Astrocyte (in vitro differentiated cells and primary cell): ENCODE data around the gene ZBTB7C. TPM values are rescaled to one million over a fixed set of nuclear protein-coding genes. Genes with fewer than 3 reads are reported as not detected.

Source experiments
- DNase-seq: peaks from one replicate; pipeline ENCODE4 v3.0.0-alpha.2; 2010; ENCODE audit warnings: low read depth
- FAIRE-seq: peaks from 2 replicates; lab custom pipeline; 2011; peaks lifted over from hg19 to GRCh38; lab: Jason Lieb, UNC
- H2AFZ ChIP-seq: 2 replicates; pipeline ENCODE4 v1.6.0; 2012; ENCODE audit warnings: low read depth, low read length, inconsistent platforms
- H3K27ac ChIP-seq: 2 replicates; pipeline ENCODE4 v1.5.1; 2011; ENCODE audit warnings: low read depth, low read length, inconsistent platforms
- H3K27me3 ChIP-seq: 2 replicates; pipeline ENCODE4 v1.6.0; 2011; ENCODE audit warnings: low read length, inconsistent platforms; ENCODE audit not compliant: insufficient read depth
- H3K36me3 ChIP-seq: 2 replicates; pipeline ENCODE4 v1.5.1; 2011; ENCODE audit warnings: low read length, inconsistent platforms; ENCODE audit not compliant: insufficient read depth
- H3K4me1 ChIP-seq: 2 replicates; pipeline ENCODE4 v1.5.1; 2011; ENCODE audit warnings: low read length, inconsistent platforms; ENCODE audit not compliant: insufficient read depth
- H3K4me2 ChIP-seq: 2 replicates; pipeline ENCODE4 v1.6.0; 2012; ENCODE audit warnings: low read length, inconsistent platforms
- H3K4me3 ChIP-seq: 2 replicates; pipeline ENCODE4 v1.5.1; 2011; ENCODE audit warnings: low read depth, mild to moderate bottlenecking, low read length, inconsistent platforms; ENCODE audit not compliant: insufficient read depth
- H3K79me2 ChIP-seq: 2 replicates; pipeline ENCODE4 v1.6.0; 2012; ENCODE audit warnings: mild to moderate bottlenecking, low read length, inconsistent platforms; ENCODE audit not compliant: insufficient read depth
- H3K9ac ChIP-seq: 2 replicates; pipeline ENCODE4 v1.6.0; 2012; ENCODE audit warnings: mild to moderate bottlenecking, low read length, inconsistent platforms
- H3K9me3 ChIP-seq: 2 replicates; pipeline ENCODE4 v1.5.1; 2012; ENCODE audit warnings: low read depth, mild to moderate bottlenecking, low read length, inconsistent platforms; ENCODE audit not compliant: insufficient read depth
- H4K20me1 ChIP-seq: 2 replicates; pipeline ENCODE4 v1.6.0; 2012; ENCODE audit warnings: low read length, inconsistent platforms; ENCODE audit not compliant: insufficient read depth
- H3K27ac Mint-ChIP-seq: one replicate; pipeline ENCODE4 v1.8.0; 2021; ENCODE audit warnings: mild to moderate bottlenecking, mixed read lengths; ENCODE audit not compliant: unreplicated experiment
- H3K27me3 Mint-ChIP-seq: one replicate; pipeline ENCODE4 v1.8.0; 2021; ENCODE audit warnings: low read depth, mixed read lengths; ENCODE audit not compliant: unreplicated experiment
- H3K36me3 Mint-ChIP-seq: one replicate; pipeline ENCODE4 v1.8.0; 2021; ENCODE audit warnings: low read depth, mixed read lengths; ENCODE audit not compliant: unreplicated experiment
- H3K4me1 Mint-ChIP-seq: one replicate; pipeline ENCODE4 v1.8.0; 2021; ENCODE audit warnings: low read depth, mixed read lengths; ENCODE audit not compliant: unreplicated experiment
- H3K4me3 Mint-ChIP-seq: one replicate; pipeline ENCODE4 v1.8.0; 2021; ENCODE audit warnings: mild to moderate bottlenecking, moderate library complexity, mixed read lengths; ENCODE audit not compliant: unreplicated experiment
- H3K9me3 Mint-ChIP-seq: one replicate; pipeline ENCODE4 v1.8.0; 2021; ENCODE audit warnings: mild to moderate bottlenecking, mixed read lengths; ENCODE audit not compliant: unreplicated experiment
- CTCF ChIP-seq: IDR thresholded peaks from 2 replicates; pipeline ENCODE4 v1.5.1; 2011; ENCODE audit warnings: low read depth, mild to moderate bottlenecking, inconsistent platforms, low read length, moderate library complexity; ENCODE audit not compliant: insufficient read depth
- EZH2 ChIP-seq: IDR thresholded peaks from 2 replicates; pipeline ENCODE4 v1.6.1; 2012; ENCODE audit warnings: mild to moderate bottlenecking, low read length, inconsistent platforms; ENCODE audit not compliant: insufficient read depth
- total RNA-seq: library from RNA; stranded (reverse); gene quantifications from 2 replicates; pipeline ENCODE4 v1.2.1, GENCODE V29; 2021

ZBTB7C gene
- total RNA-seq, 1 donor from 2014 or later: 1.0 TPM

DNA sequence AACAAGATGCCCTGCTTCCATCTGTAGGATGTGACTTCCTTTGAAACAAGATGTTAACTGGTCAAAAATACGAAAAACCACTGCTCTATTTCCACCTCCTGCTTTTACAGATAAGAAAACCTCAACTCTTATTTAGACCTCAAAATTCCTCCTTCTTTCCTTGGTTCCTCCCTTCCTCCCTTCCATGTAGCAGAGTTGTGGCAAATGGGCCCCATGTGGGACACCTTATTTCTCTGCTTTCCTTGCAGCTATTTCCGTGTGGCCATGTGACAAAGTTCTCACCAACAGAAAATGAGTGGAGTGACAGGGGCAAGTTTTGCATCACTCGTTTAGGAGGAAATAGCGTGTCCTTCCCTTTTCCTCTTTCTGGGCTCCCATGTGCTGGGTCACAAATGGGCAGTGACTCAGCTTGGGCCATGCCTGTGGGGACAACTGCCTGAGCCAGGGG, 409.4 kb downstream of the ZBTB7C start:
- Histone ChIP-seq H3K27ac (no peak overlapping the region), H3K27me3 (no peaks in the 10 kb centered on the region)
- no peak for FAIRE-seq

GRCh38 chr18:47997338-47997780, 411.8 kb downstream of the ZBTB7C start:
- no peaks in the 10 kb centered on the region for H3K9me3 ChIP-seq
- Mint-ChIP-seq H3K27ac (no peak overlapping the region), H3K9me3 (peaks cover 7% of the 10 kb centered on the region), H3K4me1 (peaks cover 1% of the 10 kb centered on the region), H3K27me3 (peaks cover 6% of the 10 kb centered on the region), H3K4me3 (no peak overlapping the region), H3K36me3 (peaks cover 2% of the 10 kb centered on the region)
- H3K4me2 ChIP-seq: no peak overlapping the region
- no peak overlapping the region for H3K9ac ChIP-seq
- no peaks in the 10 kb centered on the region for H3K4me1 ChIP-seq
- FAIRE-seq (no peak), DNase-seq (no peak)
- no peak overlapping the region for H3K27ac ChIP-seq
- H4K20me1 ChIP-seq: no peaks in the 10 kb centered on the region
- TF ChIP-seq EZH2 (no peak), CTCF (peak; percentile 31)
- H3K27me3 ChIP-seq: no peaks in the 10 kb centered on the region
- H3K79me2 ChIP-seq: no peaks in the 10 kb centered on the region
- no peaks in the 10 kb centered on the region for H3K36me3 ChIP-seq
- H3K4me3 ChIP-seq: no peak overlapping the region
- no peak overlapping the region for H2AFZ ChIP-seq

More for the DNA sequence above, 409.4 kb downstream of the ZBTB7C start:
- Histone ChIP-seq H3K4me2 (no peak overlapping the region), H3K9ac (no peak overlapping the region), H2AFZ (no peak overlapping the region), H3K36me3 (no peaks in the 10 kb centered on the region), H3K4me3 (no peak overlapping the region), H3K4me1 (peaks cover 18% of the 10 kb centered on the region), H3K9me3 (no peaks in the 10 kb centered on the region), H4K20me1 (no peaks in the 10 kb centered on the region), H3K79me2 (no peaks in the 10 kb centered on the region)
- peaks cover 2% of the 10 kb centered on the region for H3K36me3 Mint-ChIP-seq
- no peak overlapping the region for H3K27ac Mint-ChIP-seq
- peaks cover 7% of the 10 kb centered on the region for H3K9me3 Mint-ChIP-seq
- no peak for DNase-seq
- TF ChIP-seq CTCF (no peak), EZH2 (no peak)
- peaks cover 9% of the 10 kb centered on the region for H3K4me1 Mint-ChIP-seq
- H3K4me3 Mint-ChIP-seq: no peak overlapping the region
- peaks cover 3% of the 10 kb centered on the region for H3K27me3 Mint-ChIP-seq

DNA sequence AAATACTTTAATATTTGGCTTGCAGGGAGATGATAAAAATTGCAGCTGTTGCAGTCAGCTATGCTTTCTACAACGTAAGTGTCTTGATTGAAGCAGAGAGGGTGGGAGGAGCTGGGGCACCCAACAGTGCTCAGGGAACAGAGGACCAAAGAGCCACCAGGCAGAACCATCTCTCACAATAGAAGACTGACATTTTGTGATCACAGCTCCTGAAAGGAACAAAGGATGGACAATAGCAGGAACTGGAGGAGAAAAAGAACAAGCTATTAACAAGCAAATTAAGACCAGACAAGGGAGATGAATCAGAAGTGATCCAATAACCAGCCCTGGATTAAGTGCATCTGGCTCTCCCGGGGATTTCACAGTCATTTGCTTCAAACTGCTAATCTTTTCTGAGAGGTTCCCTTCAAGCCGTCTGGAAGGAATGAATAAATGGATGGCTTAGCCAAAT, 413.1 kb downstream of the ZBTB7C start:
- H3K27me3 Mint-ChIP-seq: peaks cover 12% of the 10 kb centered on the region
- H3K4me1 ChIP-seq: no peaks in the 10 kb centered on the region
- peaks cover 2% of the 10 kb centered on the region for H3K36me3 Mint-ChIP-seq
- no peak overlapping the region for H3K4me2 ChIP-seq
- no peak overlapping the region for H2AFZ ChIP-seq
- H3K4me1 Mint-ChIP-seq: peaks cover 1% of the 10 kb centered on the region
- FAIRE-seq (no peak), DNase-seq (no peak)
- no peak for TF ChIP-seq EZH2
- no peak for TF ChIP-seq CTCF
- H3K36me3 ChIP-seq: no peaks in the 10 kb centered on the region
- H3K27ac Mint-ChIP-seq: no peak overlapping the region
- no peak overlapping the region for H3K27ac ChIP-seq
- no peak overlapping the region for H3K4me3 ChIP-seq
- H3K9ac ChIP-seq: no peak overlapping the region
- no peaks in the 10 kb centered on the region for H3K9me3 ChIP-seq
- no peaks in the 10 kb centered on the region for H3K79me2 ChIP-seq
- no peaks in the 10 kb centered on the region for H3K27me3 ChIP-seq
- no peaks in the 10 kb centered on the region for H4K20me1 ChIP-seq
- no peak overlapping the region for H3K4me3 Mint-ChIP-seq
- peaks cover 7% of the 10 kb centered on the region for H3K9me3 Mint-ChIP-seq
